Left ventricle myocardium superior (tissue), 1 donor: ENCODE data around the gene PCDHB7. TPM values are rescaled to one million over a fixed set of nuclear protein-coding genes. Genes with fewer than 3 reads are reported as not detected.
A peak's percentile ranks its signal among the peaks of the same experiment; 100 is the strongest.
"Not testable (repeated sequence)": the region's sequence is repeated elsewhere in the genome, so short reads cannot be mapped to it uniquely, and the experiment has no call there.

Experiments
- ATAC-seq: fragments of 200-7000 bp; cut with Tn5 transposase; one replicate; pipeline ENCODE4 v1.9.1; 2020; ENCODE audit warnings: mild to moderate bottlenecking, moderate library complexity
- DNase-seq: peaks from one replicate; pipeline ENCODE4 v3.0.0-alpha.2; 2020
- intact Hi-C: fragments of 100-400 bp; cut with micrococcal nuclease; formaldehyde crosslinking; loops from one replicate; pipeline ENCODE4 v1.11.0; 2022
- total RNA-seq: library from RNA; stranded (reverse); fragmentation: NEBNext Ultra II Directional; extraction: Animal tissue kit (Norgen Biotek cat#: 25700); gene quantifications from one replicate; pipeline ENCODE4 v1.2.1, GENCODE V29; 2021
- donor health status: DM: no; HTN: yes; CAD: no; lungs with severe emphysema.

PCDHB7 gene
- total RNA-seq, 1 donor from 2014 or later, result 0.77 TPM

- peak; percentile 84 for ATAC-seq
- peak; percentile 77 for DNase-seq
- intact Hi-C loops, result not testable (repeated sequence)
Measured at GRCh38 chr5:141213656-141214339, 41.4 kb downstream of the PCDHB7 start, which contains the start of gene PCDHB13. TSS of gene PCDHB13 (plus strand) at chr5:141213919. CDS start at chr5:141214124, 205 bp downstream.

GRCh38 chr5:141214583-141214982, 42.1 kb downstream of the PCDHB7 start:
- intact Hi-C loops, ATAC-seq, DNase-seq: not testable (repeated sequence)

DNA sequence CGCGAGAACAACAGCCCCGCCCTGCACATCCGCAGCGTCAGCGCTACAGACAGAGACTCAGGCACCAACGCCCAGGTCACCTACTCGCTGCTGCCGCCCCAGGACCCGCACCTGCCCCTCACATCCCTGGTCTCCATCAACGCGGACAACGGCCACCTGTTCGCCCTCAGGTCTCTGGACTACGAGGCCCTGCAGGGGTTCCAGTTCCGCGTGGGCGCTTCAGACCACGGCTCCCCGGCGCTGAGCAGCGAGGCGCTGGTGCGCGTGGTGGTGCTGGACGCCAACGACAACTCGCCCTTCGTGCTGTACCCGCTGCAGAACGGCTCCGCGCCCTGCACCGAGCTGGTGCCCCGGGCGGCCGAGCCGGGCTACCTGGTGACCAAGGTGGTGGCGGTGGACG, 43.1 kb downstream of the PCDHB7 start:
- ATAC-seq, DNase-seq, intact Hi-C loops: not testable (repeated sequence)

DNA sequence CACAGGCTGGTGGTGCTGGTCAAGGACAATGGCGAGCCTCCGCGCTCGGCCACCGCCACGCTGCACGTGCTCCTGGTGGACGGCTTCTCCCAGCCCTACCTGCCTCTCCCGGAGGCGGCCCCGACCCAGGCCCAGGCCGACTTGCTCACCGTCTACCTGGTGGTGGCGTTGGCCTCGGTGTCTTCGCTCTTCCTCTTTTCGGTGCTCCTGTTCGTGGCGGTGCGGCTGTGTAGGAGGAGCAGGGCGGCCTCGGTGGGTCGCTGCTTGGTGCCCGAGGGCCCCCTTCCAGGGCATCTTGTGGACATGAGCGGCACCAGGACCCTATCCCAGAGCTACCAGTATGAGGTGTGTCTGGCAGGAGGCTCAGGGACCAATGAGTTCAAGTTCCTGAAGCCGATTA, 43.6 kb downstream of the PCDHB7 start:
- DNase-seq, intact Hi-C loops, ATAC-seq: not testable (repeated sequence)

GRCh38 chr5:141223112-141223783, 50.8 kb downstream of the PCDHB7 start, which contains the start of gene PCDHB14:
TSS of gene PCDHB14 (plus strand) at chr5:141223343. CDS start at chr5:141223506, 163 bp downstream.
- intact Hi-C loops, result no loop called here
- no peak for DNase-seq
- ATAC-seq, result no peak

DNA sequence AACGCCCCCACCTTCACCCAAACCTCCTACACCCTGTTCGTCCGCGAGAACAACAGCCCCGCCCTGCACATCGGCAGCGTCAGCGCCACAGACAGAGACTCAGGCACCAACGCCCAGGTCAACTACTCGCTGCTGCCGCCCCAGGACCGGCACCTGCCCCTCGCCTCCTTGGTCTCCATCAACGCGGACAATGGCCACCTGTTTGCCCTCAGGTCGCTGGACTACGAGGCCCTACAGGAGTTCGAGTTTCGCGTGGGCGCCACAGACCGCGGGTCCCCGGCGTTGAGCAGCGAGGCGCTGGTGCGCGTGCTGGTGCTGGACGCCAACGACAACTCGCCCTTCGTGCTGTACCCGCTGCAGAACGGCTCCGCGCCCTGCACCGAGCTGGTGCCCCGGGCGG, 52.4 kb downstream of the PCDHB7 start:
- ATAC-seq, DNase-seq, intact Hi-C loops: not testable (repeated sequence)

DNA sequence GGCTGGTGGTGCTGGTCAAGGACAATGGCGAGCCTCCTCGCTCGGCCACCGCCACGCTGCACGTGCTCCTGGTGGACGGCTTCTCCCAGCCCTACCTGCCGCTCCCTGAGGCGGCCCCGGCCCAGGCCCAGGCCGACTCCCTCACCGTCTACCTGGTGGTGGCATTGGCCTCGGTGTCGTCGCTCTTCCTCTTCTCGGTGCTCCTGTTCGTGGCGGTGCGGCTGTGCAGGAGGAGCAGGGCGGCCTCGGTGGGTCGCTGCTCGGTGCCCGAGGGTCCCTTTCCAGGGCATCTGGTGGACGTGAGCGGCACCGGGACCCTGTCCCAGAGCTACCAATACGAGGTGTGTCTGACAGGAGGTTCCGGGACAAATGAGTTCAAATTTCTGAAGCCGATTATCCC, 53.0 kb downstream of the PCDHB7 start:
- ATAC-seq, intact Hi-C loops: not testable (repeated sequence)

More for the DNA sequence above, 53.0 kb downstream of the PCDHB7 start:
- not testable (repeated sequence) for DNase-seq

Other genes starting within 250 kb of the PCDHB7 start
- gene PCDHAC1, start 246.3 kb upstream of the PCDHB7 start, total RNA-seq, result 0.10 TPM
- 0.10 TPM for gene PCDHAC2, start 206.2 kb upstream of the PCDHB7 start, total RNA-seq
- gene PCDHB1, start 121.3 kb upstream of the PCDHB7 start, total RNA-seq, result not detected
- gene PCDHB2, start 78.0 kb upstream of the PCDHB7 start, total RNA-seq, result 2.2 TPM
- gene PCDHB3, start 72.2 kb upstream of the PCDHB7 start, total RNA-seq, result 0.99 TPM
- gene PCDHB4, start 50.8 kb upstream of the PCDHB7 start, total RNA-seq, result 1.5 TPM
- gene PCDHB5, start 37.4 kb upstream of the PCDHB7 start, total RNA-seq, result 3.1 TPM
- 0.32 TPM for gene PCDHB6, start 22.6 kb upstream of the PCDHB7 start, total RNA-seq
- gene PCDHB8, start 5.1 kb downstream of the PCDHB7 start, total RNA-seq, result 1.8 TPM
- 2.7 TPM for gene PCDHB16, start 9.7 kb downstream of the PCDHB7 start, total RNA-seq
- 0.59 TPM for gene PCDHB9, start 14.5 kb downstream of the PCDHB7 start, total RNA-seq
- gene PCDHB10, start 19.7 kb downstream of the PCDHB7 start, total RNA-seq, result 0.64 TPM
- gene PCDHB11, start 27.0 kb downstream of the PCDHB7 start, total RNA-seq, result 0.74 TPM
- 1.3 TPM for gene PCDHB12, start 36.1 kb downstream of the PCDHB7 start, total RNA-seq
- gene PCDHB13, start 41.3 kb downstream of the PCDHB7 start, total RNA-seq, result 1.7 TPM
- 2.5 TPM for gene PCDHB14, start 50.7 kb downstream of the PCDHB7 start, total RNA-seq
- 2.6 TPM for gene PCDHB15, start 72.8 kb downstream of the PCDHB7 start, total RNA-seq
- gene SLC25A2, start 131.4 kb downstream of the PCDHB7 start, total RNA-seq, result not detected
- 106 TPM for gene TAF7, start 148.1 kb downstream of the PCDHB7 start, total RNA-seq
- gene PCDHGA1, start 157.9 kb downstream of the PCDHB7 start, total RNA-seq, result 3.0 TPM
- 6.0 TPM for gene PCDHGA2, start 166.1 kb downstream of the PCDHB7 start, total RNA-seq
- 12.1 TPM for gene PCDHGA3, start 171.2 kb downstream of the PCDHB7 start, total RNA-seq
- 7.1 TPM for gene PCDHGB1, start 177.5 kb downstream of the PCDHB7 start, total RNA-seq
- gene PCDHGA4, start 182.4 kb downstream of the PCDHB7 start, total RNA-seq, result 8.4 TPM
- 8.7 TPM for gene PCDHGB2, start 187.3 kb downstream of the PCDHB7 start, total RNA-seq
- 5.3 TPM for gene PCDHGA5, start 191.5 kb downstream of the PCDHB7 start, total RNA-seq
- gene PCDHGB3, start 197.6 kb downstream of the PCDHB7 start, total RNA-seq, result 7.2 TPM
- gene PCDHGA6, start 201.2 kb downstream of the PCDHB7 start, total RNA-seq, result 5.7 TPM
- 7.0 TPM for gene PCDHGA7, start 210.1 kb downstream of the PCDHB7 start, total RNA-seq
- 5.4 TPM for gene PCDHGB4, start 215.1 kb downstream of the PCDHB7 start, total RNA-seq
- gene PCDHGA8, start 220.0 kb downstream of the PCDHB7 start, total RNA-seq, result 9.1 TPM
- gene PCDHGB5, start 225.3 kb downstream of the PCDHB7 start, total RNA-seq, result 6.4 TPM
- gene PCDHGA9, start 230.1 kb downstream of the PCDHB7 start, total RNA-seq, result 4.5 TPM
- 4.7 TPM for gene PCDHGB6, start 235.4 kb downstream of the PCDHB7 start, total RNA-seq
- gene PCDHGA10, start 240.3 kb downstream of the PCDHB7 start, total RNA-seq, result 5.3 TPM
- 8.8 TPM for gene PCDHGB7, start 245.0 kb downstream of the PCDHB7 start, total RNA-seq
- 5.0 TPM for gene PCDHGA11, start 248.4 kb downstream of the PCDHB7 start, total RNA-seq